MG63 (cell line): Measurements from ENCODE around the gene TSC22D1. TPM values are rescaled to one million over a fixed set of nuclear protein-coding genes. Genes with fewer than 3 reads are reported as not detected.

ENCODE experiments used
- DNase-seq: peaks from one replicate; pipeline ENCODE4 v3.0.0-alpha.2; 2020
- H3K27me3 ChIP-seq: fragments of 250-450 bp; sonication (Bioruptor Pico); 2 replicates; pipeline ENCODE4 v1.5.1; 2020; ENCODE audit warnings: mild to moderate bottlenecking, moderate library complexity
- H3K36me3 ChIP-seq: fragments of 250-450 bp; sonication (Bioruptor Pico); 2 replicates; pipeline ENCODE4 v1.5.1; 2020; ENCODE audit warnings: mild to moderate bottlenecking, moderate library complexity
- H3K4me3 ChIP-seq: fragments of 250-450 bp; sonication (Bioruptor Pico); 2 replicates; pipeline ENCODE4 v1.5.1; 2020; ENCODE audit warnings: mild to moderate bottlenecking, moderate library complexity
- H3K9me3 ChIP-seq: fragments of 250-450 bp; sonication (Bioruptor Pico); 2 replicates; pipeline ENCODE4 v1.5.1; 2020; ENCODE audit warnings: mild to moderate bottlenecking, moderate library complexity
- total RNA-seq: library from RNA; depleted of rRNA; stranded (reverse); fragments of >200 nt; shearing (Covaris generic); gene quantifications from 2 replicates; pipeline ENCODE4 v1.2.3, GENCODE V29; 2014; ENCODE audit warnings: low replicate concordance

The TSC22D1 gene
- total RNA-seq, 1 experiment from 2014 or later: 62.8 TPM

GRCh38 chr13:44451651-44452050 is 124.5 kb downstream of the TSC22D1 start:
- Histone ChIP-seq H3K4me3 (no peak overlapping the region), H3K9me3 (0 out of 2 replicates have a peak, but pooled peaks cover 2% of the 10 kb centered on the region), H3K36me3 (peaks cover 3% of the 10 kb centered on the region), H3K27me3 (no peaks in the 10 kb centered on the region)
- DNase-seq: no peak

DNA sequence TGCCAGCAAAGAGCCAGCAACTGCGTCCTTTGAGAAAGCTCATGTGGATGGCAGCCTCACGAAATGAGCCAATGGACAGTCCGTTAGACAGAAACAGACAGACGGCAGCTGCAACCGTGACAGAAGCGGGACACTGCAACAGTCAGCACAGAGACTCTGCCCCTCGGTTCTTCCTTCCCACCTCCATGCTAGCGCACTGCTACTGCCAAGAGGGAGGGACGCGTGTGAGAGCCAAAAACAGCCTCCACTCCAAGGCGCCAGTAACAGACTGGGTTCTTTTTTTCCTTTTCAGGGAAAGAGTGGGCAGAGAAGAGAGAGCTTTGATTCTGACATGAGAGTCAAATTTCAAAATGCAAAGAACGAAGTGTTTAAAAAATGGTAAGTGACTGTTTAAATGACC is 125.0 kb downstream of the TSC22D1 start:
- peaks cover 3% of the 10 kb centered on the region for H3K36me3 ChIP-seq
- no peaks in the 10 kb centered on the region for H3K27me3 ChIP-seq
- no peak overlapping the region for H3K4me3 ChIP-seq
- DNase-seq: no peak
- no peaks in the 10 kb centered on the region for H3K9me3 ChIP-seq

DNA sequence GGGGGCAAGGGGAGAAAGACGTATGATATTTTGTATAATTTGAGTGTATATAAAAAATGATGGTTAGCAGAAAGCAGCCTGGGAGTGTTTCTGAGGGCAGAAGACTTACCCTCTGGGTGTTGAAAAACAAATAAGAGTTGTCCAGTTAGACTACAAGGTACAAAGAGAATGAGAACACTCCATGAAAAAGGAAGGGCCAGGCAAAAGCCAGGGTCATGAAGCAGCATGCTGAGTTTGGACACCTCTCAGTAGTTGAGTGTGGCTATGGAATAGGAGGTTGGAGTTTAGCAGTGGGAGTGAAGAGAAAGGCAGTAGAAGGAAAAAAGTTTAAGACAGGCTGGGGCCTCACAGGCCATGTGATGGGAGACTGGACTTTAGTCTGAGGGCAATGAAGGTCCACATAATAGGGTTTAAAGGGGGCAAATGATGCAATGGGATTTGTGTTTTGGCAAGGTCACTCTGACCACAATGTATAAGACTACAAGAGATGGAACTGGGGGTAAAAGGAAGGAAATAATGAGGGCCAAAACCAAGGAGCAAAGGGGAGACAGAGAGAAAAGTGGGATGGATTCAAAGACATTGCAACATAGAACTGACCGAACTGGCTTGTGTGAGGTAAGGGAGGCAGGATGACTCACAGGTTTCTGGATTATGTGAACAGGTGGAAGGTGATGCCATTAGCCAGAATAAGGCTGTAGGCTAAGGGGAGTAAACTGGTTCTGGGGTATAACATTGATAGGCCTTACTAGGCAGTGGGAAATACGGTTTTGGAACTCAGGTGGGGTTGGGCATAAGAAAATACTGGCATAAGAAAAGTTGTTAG is 125.9 kb downstream of the TSC22D1 start:
- H3K9me3 ChIP-seq: no peaks in the 10 kb centered on the region
- H3K4me3 ChIP-seq: no peak overlapping the region
- no peaks in the 10 kb centered on the region for H3K27me3 ChIP-seq
- no peak for DNase-seq
- peaks cover 3% of the 10 kb centered on the region; the same call in 1 of the 2 replicates for H3K36me3 ChIP-seq

- Histone ChIP-seq H3K9me3 (no peaks in the 10 kb centered on the region), H3K36me3 (peaks cover 3% of the 10 kb centered on the region; the same call in 1 of the 2 replicates), H3K4me3 (no peak overlapping the region), H3K27me3 (no peaks in the 10 kb centered on the region)
- no peak for DNase-seq
Observed at GRCh38 chr13:44448875-44449274, 127.3 kb downstream of the TSC22D1 start.

GRCh38 chr13:44448373-44448772 is 127.8 kb downstream of the TSC22D1 start:
- H3K27me3 ChIP-seq: no peaks in the 10 kb centered on the region
- no peak for DNase-seq

DNA sequence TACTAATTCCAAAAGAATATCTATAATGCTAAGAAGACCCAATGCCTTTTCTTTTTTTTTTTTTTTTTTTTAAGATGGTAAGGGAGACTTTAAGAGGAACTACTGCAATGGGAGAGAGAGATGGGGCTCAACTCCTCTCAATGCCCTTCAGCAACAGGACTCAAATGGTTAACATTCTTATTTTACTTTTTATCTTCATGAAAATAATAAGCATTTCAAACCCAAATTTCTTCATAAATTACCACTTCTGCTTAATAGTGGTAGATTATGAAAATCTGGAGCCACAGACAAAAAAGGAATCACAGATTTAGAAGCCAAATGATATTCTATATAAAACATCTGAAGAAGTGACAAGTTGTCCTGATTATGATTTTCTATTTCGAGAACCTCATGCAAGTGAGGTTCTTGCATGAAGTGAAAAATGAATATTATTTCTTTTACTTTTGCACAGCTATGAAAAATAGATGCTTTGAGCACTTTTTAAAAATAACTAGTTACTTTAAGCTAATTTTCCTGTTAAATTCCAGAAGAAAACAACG is 128.3 kb downstream of the TSC22D1 start:
- Histone ChIP-seq H3K9me3 (no peaks in the 10 kb centered on the region), H3K36me3 (peaks cover 3% of the 10 kb centered on the region; the same call in 1 of the 2 replicates), H3K27me3 (no peaks in the 10 kb centered on the region), H3K4me3 (no peak overlapping the region)
- DNase-seq: no peak

More at GRCh38 chr13:44448373-44448772, 127.8 kb downstream of the TSC22D1 start:
- no peak overlapping the region for H3K4me3 ChIP-seq
- H3K36me3 ChIP-seq: peaks cover 3% of the 10 kb centered on the region; the same call in 1 of the 2 replicates
- no peaks in the 10 kb centered on the region for H3K9me3 ChIP-seq

GRCh38 chr13:44440046-44440608 is 136.0 kb downstream of the TSC22D1 start:
- Histone ChIP-seq H3K4me3 (no peak overlapping the region), H3K36me3 (peaks cover 7% of the 10 kb centered on the region), H3K9me3 (no peaks in the 10 kb centered on the region), H3K27me3 (no peaks in the 10 kb centered on the region)
- DNase-seq: peak; percentile 31

- Histone ChIP-seq H3K9me3 (no peaks in the 10 kb centered on the region), H3K27me3 (no peaks in the 10 kb centered on the region)
- no peak for DNase-seq
Observed at GRCh38 chr13:44439452-44440024, 136.6 kb downstream of the TSC22D1 start.

DNA sequence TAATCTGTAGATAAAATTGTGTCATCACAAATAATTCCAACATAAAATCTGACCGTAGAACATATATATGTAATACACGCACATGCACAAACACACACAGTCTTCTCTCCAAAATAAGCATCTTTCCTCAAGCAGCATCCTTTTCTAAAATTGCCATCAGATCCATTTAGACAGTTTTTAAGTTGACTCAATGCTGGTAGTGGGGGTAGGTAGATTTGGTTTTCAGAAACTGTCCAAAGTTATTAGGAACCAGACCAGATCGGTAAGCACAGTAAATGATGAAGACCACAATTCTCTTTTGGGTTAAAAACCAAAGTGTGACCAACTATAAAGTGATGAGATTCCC is 137.9 kb downstream of the TSC22D1 start:
- H3K4me3 ChIP-seq: no peak overlapping the region
- DNase-seq: no peak
- no peaks in the 10 kb centered on the region for H3K9me3 ChIP-seq

More at GRCh38 chr13:44439452-44440024, 136.6 kb downstream of the TSC22D1 start:
- H3K36me3 ChIP-seq: peaks cover 11% of the 10 kb centered on the region
- H3K4me3 ChIP-seq: no peak overlapping the region

GRCh38 chr13:44437356-44438233 is 138.5 kb downstream of the TSC22D1 start:
- no peak for DNase-seq
- no peaks in the 10 kb centered on the region for H3K27me3 ChIP-seq

More for the DNA sequence above, 137.9 kb downstream of the TSC22D1 start:
- Histone ChIP-seq H3K27me3 (no peaks in the 10 kb centered on the region), H3K36me3 (peaks cover 25% of the 10 kb centered on the region)

GRCh38 chr13:44436589-44437337 is 139.4 kb downstream of the TSC22D1 start:
- Histone ChIP-seq H3K36me3 (peaks cover 30% of the 10 kb centered on the region), H3K27me3 (no peaks in the 10 kb centered on the region), H3K4me3 (peak overlapping the region; percentile 71), H3K9me3 (no peaks in the 10 kb centered on the region)
- peak; percentile 95 for DNase-seq

More at GRCh38 chr13:44437356-44438233, 138.5 kb downstream of the TSC22D1 start:
- peak overlapping the region; percentile 71 for H3K4me3 ChIP-seq
- peaks cover 30% of the 10 kb centered on the region for H3K36me3 ChIP-seq
- no peaks in the 10 kb centered on the region for H3K9me3 ChIP-seq

- Histone ChIP-seq H3K36me3 (peaks cover 30% of the 10 kb centered on the region), H3K27me3 (no peaks in the 10 kb centered on the region), H3K9me3 (no peaks in the 10 kb centered on the region), H3K4me3 (peak overlapping the region; percentile 71)
- DNase-seq: no peak
Observed at GRCh38 chr13:44435919-44436510, 140.1 kb downstream of the TSC22D1 start.

- H3K36me3 ChIP-seq: peaks cover 30% of the 10 kb centered on the region
- peak overlapping the region; percentile 71 for H3K4me3 ChIP-seq
- peak; percentile 92 for DNase-seq
- no peaks in the 10 kb centered on the region for H3K9me3 ChIP-seq
- H3K27me3 ChIP-seq: no peaks in the 10 kb centered on the region
Observed at GRCh38 chr13:44435142-44435918, 140.8 kb downstream of the TSC22D1 start.

GRCh38 chr13:44434766-44435141 is 141.4 kb downstream of the TSC22D1 start:
- H3K27me3 ChIP-seq: no peaks in the 10 kb centered on the region

More at GRCh38 chr13:44434766-44435141, 141.4 kb downstream of the TSC22D1 start:
- no peak for DNase-seq
- Histone ChIP-seq H3K36me3 (peaks cover 30% of the 10 kb centered on the region), H3K4me3 (peak overlapping the region; percentile 71), H3K9me3 (no peaks in the 10 kb centered on the region)
